ENCODE measurements around the gene TERB2.
"Not testable (repeated sequence)": the region's sequence is repeated elsewhere in the genome, so short reads cannot be mapped to it uniquely, and the experiment has no call there.

GRCh38 chr15:45025627-45026026 lies 69.1 kb downstream of the TERB2 start:
- TF ChIP-seq, protein P1, sequence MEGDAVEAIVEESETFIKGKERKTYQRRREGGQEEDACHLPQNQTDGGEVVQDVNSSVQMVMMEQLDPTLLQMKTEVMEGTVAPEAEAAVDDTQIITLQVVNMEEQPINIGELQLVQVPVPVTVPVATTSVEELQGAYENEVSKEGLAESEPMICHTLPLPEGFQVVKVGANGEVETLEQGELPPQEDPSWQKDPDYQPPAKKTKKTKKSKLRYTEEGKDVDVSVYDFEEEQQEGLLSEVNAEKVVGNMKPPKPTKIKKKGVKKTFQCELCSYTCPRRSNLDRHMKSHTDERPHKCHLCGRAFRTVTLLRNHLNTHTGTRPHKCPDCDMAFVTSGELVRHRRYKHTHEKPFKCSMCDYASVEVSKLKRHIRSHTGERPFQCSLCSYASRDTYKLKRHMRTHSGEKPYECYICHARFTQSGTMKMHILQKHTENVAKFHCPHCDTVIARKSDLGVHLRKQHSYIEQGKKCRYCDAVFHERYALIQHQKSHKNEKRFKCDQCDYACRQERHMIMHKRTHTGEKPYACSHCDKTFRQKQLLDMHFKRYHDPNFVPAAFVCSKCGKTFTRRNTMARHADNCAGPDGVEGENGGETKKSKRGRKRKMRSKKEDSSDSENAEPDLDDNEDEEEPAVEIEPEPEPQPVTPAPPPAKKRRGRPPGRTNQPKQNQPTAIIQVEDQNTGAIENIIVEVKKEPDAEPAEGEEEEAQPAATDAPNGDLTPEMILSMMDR (conservative IDR thresholded peaks at IDR 0.05; ENCODE audit: low read depth, low read length) = not testable (repeated sequence)
- TF ChIP-seq RFX5 (IDR thresholded peaks at IDR 0.05; ENCODE audit: low read depth, low read length); MXI1 (IDR thresholded peaks at IDR 0.05; ENCODE audit: borderline replicate concordance, low read depth, low read length); POLR2A (IDR thresholded peaks at IDR 0.05; ENCODE audit: low read depth, low read length); FOS (IDR thresholded peaks at IDR 0.05; ENCODE audit: low read depth, low read length); BHLHE40 (IDR thresholded peaks at IDR 0.05; ENCODE audit: low read depth, low read length); USF2 (IDR thresholded peaks at IDR 0.05; ENCODE audit: low read depth, low read length); RCOR1 (IDR thresholded peaks at IDR 0.05; ENCODE audit: insufficient replicate concordance, low read length); CHD1 (IDR thresholded peaks at IDR 0.05; ENCODE audit: low read depth, low read length); NFE2L2 (IDR thresholded peaks at IDR 0.05; ENCODE audit: low read depth, low read length); CEBPB (IDR thresholded peaks at IDR 0.05; ENCODE audit: low read depth, low read length); RAD21 (IDR thresholded peaks at IDR 0.05; ENCODE audit: low read length); ELK1 (IDR thresholded peaks at IDR 0.05; ENCODE audit: borderline replicate concordance, low read depth, low read length); MAZ (IDR thresholded peaks at IDR 0.05; ENCODE audit: borderline replicate concordance, low read depth, low read length): not testable (repeated sequence)
